ENCODE results near the gene ADK.

DNA sequence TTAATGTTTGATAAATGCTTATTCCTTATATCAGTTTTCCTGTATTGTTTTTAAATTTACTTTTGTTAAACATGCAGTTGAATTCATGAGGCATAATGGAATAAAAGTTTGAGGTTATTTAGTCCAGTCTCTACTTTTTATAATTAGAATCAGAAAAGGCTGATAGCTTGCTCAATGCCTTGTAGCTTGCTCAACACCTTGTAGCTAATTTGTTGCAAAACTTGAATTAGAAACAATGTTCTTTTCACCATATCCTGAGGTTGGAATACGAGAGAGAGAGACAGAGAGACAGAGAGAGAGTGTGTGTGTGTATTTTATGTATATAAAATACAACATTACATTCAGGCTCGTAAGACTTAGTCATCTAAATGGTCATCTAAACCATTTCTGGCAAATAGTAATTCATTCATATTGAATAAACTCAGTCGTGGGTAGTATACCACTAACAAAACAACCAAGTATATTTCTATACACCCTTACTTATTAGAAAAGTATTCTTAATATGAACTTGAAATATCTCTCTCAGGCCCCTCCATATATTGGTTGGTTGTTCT is 243.5 kb downstream of the ADK start:
- TF ChIP-seq, protein P1, sequence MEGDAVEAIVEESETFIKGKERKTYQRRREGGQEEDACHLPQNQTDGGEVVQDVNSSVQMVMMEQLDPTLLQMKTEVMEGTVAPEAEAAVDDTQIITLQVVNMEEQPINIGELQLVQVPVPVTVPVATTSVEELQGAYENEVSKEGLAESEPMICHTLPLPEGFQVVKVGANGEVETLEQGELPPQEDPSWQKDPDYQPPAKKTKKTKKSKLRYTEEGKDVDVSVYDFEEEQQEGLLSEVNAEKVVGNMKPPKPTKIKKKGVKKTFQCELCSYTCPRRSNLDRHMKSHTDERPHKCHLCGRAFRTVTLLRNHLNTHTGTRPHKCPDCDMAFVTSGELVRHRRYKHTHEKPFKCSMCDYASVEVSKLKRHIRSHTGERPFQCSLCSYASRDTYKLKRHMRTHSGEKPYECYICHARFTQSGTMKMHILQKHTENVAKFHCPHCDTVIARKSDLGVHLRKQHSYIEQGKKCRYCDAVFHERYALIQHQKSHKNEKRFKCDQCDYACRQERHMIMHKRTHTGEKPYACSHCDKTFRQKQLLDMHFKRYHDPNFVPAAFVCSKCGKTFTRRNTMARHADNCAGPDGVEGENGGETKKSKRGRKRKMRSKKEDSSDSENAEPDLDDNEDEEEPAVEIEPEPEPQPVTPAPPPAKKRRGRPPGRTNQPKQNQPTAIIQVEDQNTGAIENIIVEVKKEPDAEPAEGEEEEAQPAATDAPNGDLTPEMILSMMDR (conservative IDR thresholded peaks at IDR 0.05; ENCODE audit: low read length): no peak
- no peak for TF ChIP-seq EZH2phosphoT487 (IDR thresholded peaks at IDR 0.05; ENCODE audit: borderline replicate concordance)

All from Loucy (cell line).